Sigmoid colon (tissue), 4 donors: ENCODE data around the gene CNN2.

Experiments
- CTCF ChIP-seq, 4 experiments: fragments of 450-650 bp in 3 of 4; fragments of 200-600 bp in 1 of 4; IDR thresholded peaks; one replicate each; pipeline ENCODE4 v1.5.1; 2016 to 2019; ENCODE audit warnings: antibody characterized with exemption in 4 of 4, mild to moderate bottlenecking in 3 of 4, moderate library complexity in 2 of 4
- EP300 ChIP-seq, 4 donors: sonication (generic); formaldehyde crosslinking; IDR thresholded peaks; one replicate each; pipeline ENCODE4 v1.6.1; 2017; ENCODE audit warnings: antibody characterized with exemption in 4 of 4
- POLR2A ChIP-seq, 2 donors: fragments of 450-650 bp; IDR thresholded peaks; one replicate each; pipeline ENCODE4 v1.6.1; 2016; ENCODE audit warnings: antibody characterized with exemption in 2 of 2, mild to moderate bottlenecking in 2 of 2, moderate library complexity in 2 of 2
- POLR2AphosphoS5 ChIP-seq, 4 donors: sonication (generic); formaldehyde crosslinking; IDR thresholded peaks; one replicate each; pipeline ENCODE4 v1.6.1; 2017; ENCODE audit warnings: antibody characterized with exemption in 4 of 4

GRCh38 chr19:991174-991931, 35.1 kb upstream of the CNN2 start:
- TF ChIP-seq CTCF (IDR thresholded peaks at IDR 0.05) (no peak), POLR2A (IDR thresholded peaks at IDR 0.05) (no peak), POLR2AphosphoS5 (IDR thresholded peaks at IDR 0.05) (no peak), EP300 (IDR thresholded peaks at IDR 0.05) (no peak)
